Astrocyte (in vitro differentiated cells and primary cell): ENCODE measurements around the gene SGSM1. TPM values are rescaled to one million over a fixed set of nuclear protein-coding genes. Genes with fewer than 3 reads are reported as not detected.

Experiments
- DNase-seq: peaks from one replicate; pipeline ENCODE4 v3.0.0-alpha.2; 2010; ENCODE audit warnings: low read depth
- FAIRE-seq: peaks from 2 replicates; lab custom pipeline; 2011; peaks lifted over from hg19 to GRCh38; lab: Jason Lieb, UNC
- H2AFZ ChIP-seq: 2 replicates; pipeline ENCODE4 v1.6.0; 2012; ENCODE audit warnings: low read depth, low read length, inconsistent platforms
- H3K27ac ChIP-seq: 2 replicates; pipeline ENCODE4 v1.5.1; 2011; ENCODE audit warnings: low read depth, low read length, inconsistent platforms
- H3K27me3 ChIP-seq: 2 replicates; pipeline ENCODE4 v1.6.0; 2011; ENCODE audit warnings: low read length, inconsistent platforms; ENCODE audit not compliant: insufficient read depth
- H3K36me3 ChIP-seq: 2 replicates; pipeline ENCODE4 v1.5.1; 2011; ENCODE audit warnings: low read length, inconsistent platforms; ENCODE audit not compliant: insufficient read depth
- H3K4me1 ChIP-seq: 2 replicates; pipeline ENCODE4 v1.5.1; 2011; ENCODE audit warnings: low read length, inconsistent platforms; ENCODE audit not compliant: insufficient read depth
- H3K4me2 ChIP-seq: 2 replicates; pipeline ENCODE4 v1.6.0; 2012; ENCODE audit warnings: low read length, inconsistent platforms
- H3K4me3 ChIP-seq: 2 replicates; pipeline ENCODE4 v1.5.1; 2011; ENCODE audit warnings: low read depth, mild to moderate bottlenecking, low read length, inconsistent platforms; ENCODE audit not compliant: insufficient read depth
- H3K79me2 ChIP-seq: 2 replicates; pipeline ENCODE4 v1.6.0; 2012; ENCODE audit warnings: mild to moderate bottlenecking, low read length, inconsistent platforms; ENCODE audit not compliant: insufficient read depth
- H3K9ac ChIP-seq: 2 replicates; pipeline ENCODE4 v1.6.0; 2012; ENCODE audit warnings: mild to moderate bottlenecking, low read length, inconsistent platforms
- H3K9me3 ChIP-seq: 2 replicates; pipeline ENCODE4 v1.5.1; 2012; ENCODE audit warnings: low read depth, mild to moderate bottlenecking, low read length, inconsistent platforms; ENCODE audit not compliant: insufficient read depth
- H4K20me1 ChIP-seq: 2 replicates; pipeline ENCODE4 v1.6.0; 2012; ENCODE audit warnings: low read length, inconsistent platforms; ENCODE audit not compliant: insufficient read depth
- H3K27ac Mint-ChIP-seq: one replicate; pipeline ENCODE4 v1.8.0; 2021; ENCODE audit warnings: mild to moderate bottlenecking, mixed read lengths; ENCODE audit not compliant: unreplicated experiment
- H3K27me3 Mint-ChIP-seq: one replicate; pipeline ENCODE4 v1.8.0; 2021; ENCODE audit warnings: low read depth, mixed read lengths; ENCODE audit not compliant: unreplicated experiment
- H3K36me3 Mint-ChIP-seq: one replicate; pipeline ENCODE4 v1.8.0; 2021; ENCODE audit warnings: low read depth, mixed read lengths; ENCODE audit not compliant: unreplicated experiment
- H3K4me1 Mint-ChIP-seq: one replicate; pipeline ENCODE4 v1.8.0; 2021; ENCODE audit warnings: low read depth, mixed read lengths; ENCODE audit not compliant: unreplicated experiment
- H3K4me3 Mint-ChIP-seq: one replicate; pipeline ENCODE4 v1.8.0; 2021; ENCODE audit warnings: mild to moderate bottlenecking, moderate library complexity, mixed read lengths; ENCODE audit not compliant: unreplicated experiment
- H3K9me3 Mint-ChIP-seq: one replicate; pipeline ENCODE4 v1.8.0; 2021; ENCODE audit warnings: mild to moderate bottlenecking, mixed read lengths; ENCODE audit not compliant: unreplicated experiment
- CTCF ChIP-seq: IDR thresholded peaks from 2 replicates; pipeline ENCODE4 v1.5.1; 2011; ENCODE audit warnings: low read depth, mild to moderate bottlenecking, inconsistent platforms, low read length, moderate library complexity; ENCODE audit not compliant: insufficient read depth
- EZH2 ChIP-seq: IDR thresholded peaks from 2 replicates; pipeline ENCODE4 v1.6.1; 2012; ENCODE audit warnings: mild to moderate bottlenecking, low read length, inconsistent platforms; ENCODE audit not compliant: insufficient read depth
- total RNA-seq: library from RNA; stranded (reverse); gene quantifications from 2 replicates; pipeline ENCODE4 v1.2.1, GENCODE V29; 2021

SGSM1 gene
- total RNA-seq, 1 donor from 2014 or later: 0.05 TPM

- Mint-ChIP-seq H3K4me3 (no peak overlapping the region), H3K27ac (no peak overlapping the region), H3K4me1 (no peaks in the 10 kb centered on the region), H3K9me3 (no peaks in the 10 kb centered on the region), H3K36me3 (no peaks in the 10 kb centered on the region), H3K27me3 (peaks cover 59% of the 10 kb centered on the region)
- Histone ChIP-seq H3K79me2 (no peaks in the 10 kb centered on the region), H3K9ac (no peak overlapping the region), H2AFZ (no peak overlapping the region), H3K4me3 (no peak overlapping the region), H3K27ac (no peak overlapping the region), H3K9me3 (no peaks in the 10 kb centered on the region), H3K4me2 (no peak overlapping the region), H3K36me3 (no peaks in the 10 kb centered on the region), H3K4me1 (no peaks in the 10 kb centered on the region), H3K27me3 (peaks cover 4% of the 10 kb centered on the region), H4K20me1 (no peaks in the 10 kb centered on the region)
- TF ChIP-seq CTCF (no peak), EZH2 (no peak)
- no peak for DNase-seq
- FAIRE-seq: no peak
Measured at GRCh38 chr22:24827296-24827695, 21.3 kb downstream of the SGSM1 start.

- DNase-seq: no peak
- FAIRE-seq: no peak
- TF ChIP-seq CTCF (no peak), EZH2 (no peak)
- Mint-ChIP-seq H3K36me3 (no peaks in the 10 kb centered on the region), H3K9me3 (no peaks in the 10 kb centered on the region), H3K27ac (no peak overlapping the region), H3K27me3 (peaks cover 43% of the 10 kb centered on the region), H3K4me3 (no peak overlapping the region), H3K4me1 (no peaks in the 10 kb centered on the region)
- H3K36me3 ChIP-seq: no peaks in the 10 kb centered on the region
- no peaks in the 10 kb centered on the region for H3K4me1 ChIP-seq
- no peak overlapping the region for H2AFZ ChIP-seq
- no peaks in the 10 kb centered on the region for H3K79me2 ChIP-seq
- peaks cover 5% of the 10 kb centered on the region for H3K27me3 ChIP-seq
- H3K4me2 ChIP-seq: no peak overlapping the region
- H3K9ac ChIP-seq: no peak overlapping the region
- no peaks in the 10 kb centered on the region for H3K9me3 ChIP-seq
- H3K4me3 ChIP-seq: no peak overlapping the region
- H4K20me1 ChIP-seq: no peaks in the 10 kb centered on the region
- H3K27ac ChIP-seq: no peak overlapping the region
Measured at GRCh38 chr22:24830205-24830979, 24.4 kb downstream of the SGSM1 start.

- no peaks in the 10 kb centered on the region for H3K4me1 ChIP-seq
- Mint-ChIP-seq H3K4me1 (no peaks in the 10 kb centered on the region), H3K27me3 (peaks cover 42% of the 10 kb centered on the region), H3K9me3 (no peaks in the 10 kb centered on the region), H3K27ac (no peak overlapping the region), H3K4me3 (no peak overlapping the region), H3K36me3 (no peaks in the 10 kb centered on the region)
- H3K9me3 ChIP-seq: no peaks in the 10 kb centered on the region
- no peak overlapping the region for H3K4me2 ChIP-seq
- no peak for FAIRE-seq
- H3K4me3 ChIP-seq: no peak overlapping the region
- H3K36me3 ChIP-seq: no peaks in the 10 kb centered on the region
- no peak overlapping the region for H3K27ac ChIP-seq
- no peak for TF ChIP-seq EZH2
- no peaks in the 10 kb centered on the region for H3K79me2 ChIP-seq
- no peak for DNase-seq
- H3K9ac ChIP-seq: no peak overlapping the region
- no peaks in the 10 kb centered on the region for H4K20me1 ChIP-seq
- H2AFZ ChIP-seq: no peak overlapping the region
- H3K27me3 ChIP-seq: peaks cover 5% of the 10 kb centered on the region
Measured at GRCh38 chr22:24831687-24832086, 25.7 kb downstream of the SGSM1 start.
